Activated CD4-positive, alpha-beta T cell treated with anti-CD3 and anti-CD28 coated beads, Interleukin-2, amount 50 U/mL, for 16 hours (primary cell): ENCODE data around the gene HCAR2.
"Not testable (repeated sequence)": the region's sequence is repeated elsewhere in the genome, so short reads cannot be mapped to it uniquely, and the experiment has no call there.

Source experiments
- DNase-seq: peaks from one replicate; pipeline ENCODE4 v3.0.0-alpha.2; 2020

The HCAR2 gene

GRCh38 chr12:122661246-122661645 is 41.9 kb downstream of the HCAR2 start:
- no peak for DNase-seq

- DNase-seq = no peak
These were observed 43.6 kb downstream of the HCAR2 start for GRCh38 chr12:122659579-122659978.

GRCh38 chr12:122656298-122656697 is 46.9 kb downstream of the HCAR2 start:
- no peak for DNase-seq

GRCh38 chr12:122653291-122653690 is 49.9 kb downstream of the HCAR2 start:
- DNase-seq = not testable (repeated sequence)

- DNase-seq = no peak
These were observed 51.5 kb downstream of the HCAR2 start for GRCh38 chr12:122651520-122652224.
